Endothelial cell of umbilical vein (primary cell): ENCODE measurements around the gene PRKAA1. TPM values are rescaled to one million over a fixed set of nuclear protein-coding genes. Genes with fewer than 3 reads are reported as not detected.

ENCODE experiments used
- BruUV-seq: library from RNA; stranded (reverse); fragments of 400-500 nt; replicated peaks from 2 replicates; lab custom pipeline; 2021; lab: Mats Ljungman, UMichigan
- CTCF ChIA-PET: fragments of 300-600, 350-600 bp; sonication (Branson Sonifier 250); formaldehyde crosslinking; loops from one replicate; lab custom pipeline; 2021; ENCODE audit warnings: antibody characterized with exemption, inconsistent platforms; lab: Charles Lee
- POLR2A ChIA-PET: fragments of 300-600, 350-600 bp; sonication (Branson Sonifier 250); formaldehyde crosslinking; loops from one replicate; lab custom pipeline; 2021; ENCODE audit warnings: antibody characterized with exemption, inconsistent platforms; lab: Charles Lee
- DNase-seq: peaks from one replicate; pipeline ENCODE4 v3.0.0-alpha.2; 2011; ENCODE audit warnings: low read depth, low spot score
- FAIRE-seq: peaks from 2 replicates; lab custom pipeline; 2011; peaks lifted over from hg19 to GRCh38; lab: Jason Lieb, UNC
- H2AFZ ChIP-seq: 2 replicates; pipeline ENCODE4 v1.6.0; 2012; ENCODE audit warnings: low read depth, low read length, control low read depth, inconsistent platforms
- H3K27ac ChIP-seq: 2 replicates; pipeline ENCODE4 v1.5.1; 2011; ENCODE audit warnings: low read depth, mild to moderate bottlenecking, control low read depth, low read length, moderate library complexity; ENCODE audit not compliant: insufficient read depth
- H3K27me3 ChIP-seq, 2 experiments: 2 replicates each; pipeline versions ENCODE4 v1.6.0 to v1.6.1; 2011; ENCODE audit warnings: low read length in 2 of 2, mixed read lengths in 1 of 2; ENCODE audit not compliant: control insufficient read depth in 2 of 2, insufficient read depth in 2 of 2
- H3K36me3 ChIP-seq, 2 experiments: 2 replicates in 1 of 2; 3 replicates in 1 of 2; pipeline ENCODE4 v1.5.1; 2011; ENCODE audit warnings: low read length in 2 of 2, mild to moderate bottlenecking in 1 of 2, moderate library complexity in 1 of 2; ENCODE audit not compliant: control insufficient read depth in 2 of 2, insufficient read depth in 2 of 2; ENCODE audit errors: extremely low read depth in 1 of 2
- H3K4me1 ChIP-seq: 3 replicates; pipeline ENCODE4 v1.5.1; 2011; ENCODE audit warnings: mild to moderate bottlenecking, low read length; ENCODE audit not compliant: control insufficient read depth, insufficient read depth; ENCODE audit errors: extremely low read depth
- H3K4me2 ChIP-seq: 2 replicates; pipeline ENCODE4 v1.6.1; 2011; ENCODE audit warnings: low read length, control low read depth, mixed read lengths; ENCODE audit not compliant: insufficient read depth
- H3K4me3 ChIP-seq, 3 experiments: fragments of 200-600 bp in 1 of 3; sonication (generic), shearing (Covaris generic) in 1 of 3; replicated peaks in 1 of 3; 2 replicates each; pipeline ENCODE4 v1.5.1; 2011 to 2016; ENCODE audit warnings: control low read depth in 3 of 3, low read length in 3 of 3, mild to moderate bottlenecking in 2 of 3, inconsistent platforms in 1 of 3, low read depth in 1 of 3, moderate library complexity in 1 of 3; ENCODE audit not compliant: insufficient read depth in 1 of 3
- H3K79me2 ChIP-seq: 2 replicates; pipeline ENCODE4 v1.6.0; 2012; ENCODE audit warnings: low read length, inconsistent platforms; ENCODE audit not compliant: control insufficient read depth, insufficient read depth
- H3K9ac ChIP-seq: replicated peaks from 2 replicates; pipeline ENCODE3; 2011; ENCODE audit warnings: low read length, control low read depth; ENCODE audit not compliant: insufficient read depth; ENCODE audit errors: extremely low read depth
- H3K9me1 ChIP-seq: replicated peaks from 3 replicates; pipeline ENCODE4 v1.6.0; 2011; ENCODE audit warnings: mild to moderate bottlenecking, low read length; ENCODE audit not compliant: control insufficient read depth, insufficient read depth; ENCODE audit errors: extremely low read depth
- H3K9me3 ChIP-seq: replicated peaks from 2 replicates; pipeline ENCODE4 v1.5.1; 2012; ENCODE audit warnings: low read length, inconsistent platforms; ENCODE audit not compliant: control insufficient read depth, insufficient read depth
- H4K20me1 ChIP-seq: replicated peaks from 2 replicates; pipeline ENCODE3; 2011; ENCODE audit warnings: mild to moderate bottlenecking, low read length; ENCODE audit not compliant: control insufficient read depth, insufficient read depth; ENCODE audit errors: extremely low read depth
- EZH2 ChIP-seq: IDR thresholded peaks from 2 replicates; pipeline ENCODE4 v1.6.1; 2012; ENCODE audit warnings: borderline replicate concordance, low read depth, mild to moderate bottlenecking, moderate library complexity, low read length, inconsistent platforms; ENCODE audit not compliant: severe bottlenecking
- GATA2 ChIP-seq: IDR thresholded peaks from 2 replicates; pipeline ENCODE4 v1.7.0; 2011; ENCODE audit warnings: low read depth, mild to moderate bottlenecking, moderate library complexity, mixed read lengths, low read length; ENCODE audit not compliant: insufficient read length, insufficient read depth
- JUN ChIP-seq: IDR thresholded peaks from 2 replicates; pipeline ENCODE4 v1.6.1; 2011; ENCODE audit warnings: borderline replicate concordance, low read depth; ENCODE audit not compliant: insufficient read length, insufficient read depth
- MYC ChIP-seq: IDR thresholded peaks from one replicate; pipeline ENCODE4 v1.6.1; 2011; ENCODE audit warnings: mild to moderate bottlenecking, low read depth, low read length
- POLR2AphosphoS5 ChIP-seq: IDR thresholded peaks from 2 replicates; pipeline ENCODE4 v1.6.1; 2012; ENCODE audit warnings: low read depth, mild to moderate bottlenecking, control low read depth, low read length, moderate library complexity; ENCODE audit not compliant: insufficient read depth
- dilution Hi-C: fragments of 300-500 bp; cut with MboI; formaldehyde crosslinking; loops from one replicate; pipeline ENCODE4 v1.15.0; 2019; ENCODE audit warnings: low sequenced_read_pairs; ENCODE audit not compliant: extremely low pct_ligation_motif_present
- intact Hi-C: fragments of 100-400 bp; cut with micrococcal nuclease; formaldehyde crosslinking; loops from one replicate; pipeline ENCODE4 v1.10.0; 2022
- polyA plus RNA-seq, 4 experiments: library from polyadenylated mRNA; depleted of rRNA in 3 of 4; stranded (reverse) in 3 of 4; unstranded in 1 of 4; fragments of >200 nt; gene quantifications; 2 replicates each; pipeline versions ENCODE4 v1.2.1 to v1.2.3, GENCODE V29; 2011 to 2012; ENCODE audit warnings: missing spikeins in 1 of 4
- total RNA-seq: library from RNA; stranded (reverse); gene quantifications from 2 replicates; pipeline ENCODE4 v1.2.3, GENCODE V29; 2021
- TF ChIP-seq, protein P1 (sequence below): IDR thresholded peaks from 2 replicates; pipeline ENCODE4 v1.6.1; 2011; ENCODE audit not compliant: insufficient read depth, insufficient read length
- TF ChIP-seq, protein P2 (sequence below), 2 donors: IDR thresholded peaks; 1 replicate in 1 of 2; 2 replicates in 1 of 2; pipeline ENCODE4 v1.5.1; 2011; ENCODE audit warnings: low read length in 2 of 2, mild to moderate bottlenecking in 2 of 2, moderate library complexity in 2 of 2, control low read depth in 1 of 2, inconsistent platforms in 1 of 2, low read depth in 1 of 2; ENCODE audit not compliant: insufficient read depth in 1 of 2; ENCODE audit errors: extremely low read depth in 1 of 2

Gene PRKAA1
- total and polyA plus RNA-seq, 2 donors (not counting 3 experiments of a cell fraction or from before 2014, with no cell fraction given) = 37.0 to 83.5 TPM

DNA sequence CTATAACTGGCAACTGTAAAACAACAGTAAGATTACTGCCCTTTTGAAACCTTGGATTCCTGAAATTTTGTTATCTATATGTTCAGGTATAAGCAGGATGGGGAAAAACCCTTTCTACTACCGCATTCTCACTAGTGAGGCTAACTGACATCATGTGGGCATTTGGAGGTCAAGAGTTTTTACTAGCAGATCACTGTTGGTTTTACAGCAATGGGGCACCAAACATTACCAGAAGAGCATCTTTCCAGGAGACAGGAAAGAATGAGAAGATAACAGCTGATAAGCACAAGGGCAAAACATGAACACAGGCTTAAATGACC lies 21.6 kb downstream of the PRKAA1 start:
- intact Hi-C loops = no loop called here
- POLR2A ChIA-PET = no interaction called here
- no peak for FAIRE-seq

More for the DNA sequence above, 21.6 kb downstream of the PRKAA1 start:
- peaks cover 6% of the 10 kb centered on the region for H4K20me1 ChIP-seq
- no TSS peak for BruUV-seq
- H3K9me3 ChIP-seq = no peaks in the 10 kb centered on the region
- H2AFZ ChIP-seq = no peak overlapping the region
- H3K9me1 ChIP-seq = no peaks in the 10 kb centered on the region
- no peak overlapping the region for H3K4me2 ChIP-seq
- H3K36me3 ChIP-seq = peaks cover 5 to 23% of the 10 kb centered on the region in 2 experiments
- dilution Hi-C loops = no loop called here
- H3K4me3 ChIP-seq = no peak overlapping the region
- no peak overlapping the region for H3K9ac ChIP-seq
- CTCF ChIA-PET = interaction anchor here (1.3 kb wide), 1 partner anchor 47 kb away, joined by 3 read pairs; no protein-coding TSS in a partner anchor
- H3K27me3 ChIP-seq = no peaks in the 10 kb centered on the region
- DNase-seq = peak; percentile 25
- H3K27ac ChIP-seq = no peak overlapping the region
- peaks cover 53% of the 10 kb centered on the region for H3K79me2 ChIP-seq
- TF ChIP-seq MYC = no peak
- TF ChIP-seq, protein P1, sequence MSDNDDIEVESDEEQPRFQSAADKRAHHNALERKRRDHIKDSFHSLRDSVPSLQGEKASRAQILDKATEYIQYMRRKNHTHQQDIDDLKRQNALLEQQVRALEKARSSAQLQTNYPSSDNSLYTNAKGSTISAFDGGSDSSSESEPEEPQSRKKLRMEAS = no peak
- no peak for TF ChIP-seq JUN
- no peak for TF ChIP-seq POLR2AphosphoS5
- TF ChIP-seq GATA2 = no peak
- TF ChIP-seq, protein P2, sequence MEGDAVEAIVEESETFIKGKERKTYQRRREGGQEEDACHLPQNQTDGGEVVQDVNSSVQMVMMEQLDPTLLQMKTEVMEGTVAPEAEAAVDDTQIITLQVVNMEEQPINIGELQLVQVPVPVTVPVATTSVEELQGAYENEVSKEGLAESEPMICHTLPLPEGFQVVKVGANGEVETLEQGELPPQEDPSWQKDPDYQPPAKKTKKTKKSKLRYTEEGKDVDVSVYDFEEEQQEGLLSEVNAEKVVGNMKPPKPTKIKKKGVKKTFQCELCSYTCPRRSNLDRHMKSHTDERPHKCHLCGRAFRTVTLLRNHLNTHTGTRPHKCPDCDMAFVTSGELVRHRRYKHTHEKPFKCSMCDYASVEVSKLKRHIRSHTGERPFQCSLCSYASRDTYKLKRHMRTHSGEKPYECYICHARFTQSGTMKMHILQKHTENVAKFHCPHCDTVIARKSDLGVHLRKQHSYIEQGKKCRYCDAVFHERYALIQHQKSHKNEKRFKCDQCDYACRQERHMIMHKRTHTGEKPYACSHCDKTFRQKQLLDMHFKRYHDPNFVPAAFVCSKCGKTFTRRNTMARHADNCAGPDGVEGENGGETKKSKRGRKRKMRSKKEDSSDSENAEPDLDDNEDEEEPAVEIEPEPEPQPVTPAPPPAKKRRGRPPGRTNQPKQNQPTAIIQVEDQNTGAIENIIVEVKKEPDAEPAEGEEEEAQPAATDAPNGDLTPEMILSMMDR (IDR thresholded peaks at IDR 0.05; ENCODE audit: extremely low read depth in 1 of 2, insufficient read depth in 1 of 2, low read depth in 1 of 2, low read length in 2 of 2) = no peak
- TF ChIP-seq EZH2 = no peak
- H3K4me1 ChIP-seq = no peaks in the 10 kb centered on the region
